Measurements from ENCODE around the gene LGI2.
"Not testable (repeated sequence)": the region's sequence is repeated elsewhere in the genome, so short reads cannot be mapped to it uniquely, and the experiment has no call there.

Gene LGI2

GRCh38 chr4:25050370-25051078 lies 19.8 kb upstream of the LGI2 start:
- DNase-seq (ENCODE audit: low read depth, low spot score): no peak

GRCh38 chr4:25043548-25043947 lies 12.8 kb upstream of the LGI2 start:
- DNase-seq (ENCODE audit: low read depth, low spot score): no peak

- no peak for DNase-seq (ENCODE audit: low read depth, low spot score)
Measured at GRCh38 chr4:25033526-25033925, 2.8 kb upstream of the LGI2 start.

- peak; percentile 51 for DNase-seq (ENCODE audit: low read depth, low spot score)
Measured at GRCh38 chr4:25032126-25032525, 1.4 kb upstream of the LGI2 start.

GRCh38 chr4:25031077-25031621 lies 403 bp upstream of the LGI2 start:
- peak; percentile 60 for DNase-seq (ENCODE audit: low read depth, low spot score)

- no peak for DNase-seq (ENCODE audit: low read depth, low spot score)
Measured at GRCh38 chr4:25029479-25030276, 1.1 kb downstream of the LGI2 start.

- no peak for DNase-seq (ENCODE audit: low read depth, low spot score)
Measured at GRCh38 chr4:25028851-25029250, 1.9 kb downstream of the LGI2 start.

- no peak for DNase-seq (ENCODE audit: low read depth, low spot score)
Measured at GRCh38 chr4:25022766-25023165, 8.0 kb downstream of the LGI2 start.

- no peak for DNase-seq (ENCODE audit: low read depth, low spot score)
Measured at GRCh38 chr4:25021216-25021615, 9.5 kb downstream of the LGI2 start.

- DNase-seq (ENCODE audit: low read depth, low spot score): no peak
Measured at GRCh38 chr4:25020236-25020635, 10.5 kb downstream of the LGI2 start.

- DNase-seq (ENCODE audit: low read depth, low spot score): no peak
Measured at GRCh38 chr4:25019501-25019900, 11.2 kb downstream of the LGI2 start.

GRCh38 chr4:25015012-25015411 lies 15.7 kb downstream of the LGI2 start:
- DNase-seq (ENCODE audit: low read depth, low spot score): no peak

- not testable (repeated sequence) for DNase-seq (ENCODE audit: low read depth, low spot score)
Measured at GRCh38 chr4:25014662-25014983, 16.1 kb downstream of the LGI2 start.

- no peak for DNase-seq (ENCODE audit: low read depth, low spot score)
Measured at GRCh38 chr4:25013756-25014661, 16.7 kb downstream of the LGI2 start.

- no peak for DNase-seq (ENCODE audit: low read depth, low spot score)
Measured at GRCh38 chr4:25012655-25013054, 18.1 kb downstream of the LGI2 start.

GRCh38 chr4:25011135-25011866 lies 19.4 kb downstream of the LGI2 start:
- no peak for DNase-seq (ENCODE audit: low read depth, low spot score)

GRCh38 chr4:25007598-25007997 lies 23.1 kb downstream of the LGI2 start:
- DNase-seq (ENCODE audit: low read depth, low spot score): no peak

- no peak for DNase-seq (ENCODE audit: low read depth, low spot score)
Measured at GRCh38 chr4:25002681-25003080, 28.1 kb downstream of the LGI2 start.

- peak; percentile 38 for DNase-seq (ENCODE audit: low read depth, low spot score)
Measured at GRCh38 chr4:25001509-25001908, 29.2 kb downstream of the LGI2 start.

GRCh38 chr4:25000639-25001038 lies 30.1 kb downstream of the LGI2 start:
- DNase-seq (ENCODE audit: low read depth, low spot score): no peak

GRCh38 chr4:24999392-25000089 lies 31.2 kb downstream of the LGI2 start:
- no peak for DNase-seq (ENCODE audit: low read depth, low spot score)

All from astrocyte of the hippocampus (primary cell).